Progenitor cell of endocrine pancreas (in vitro differentiated cells): Measurements from ENCODE around the gene CTRB2. TPM values are rescaled to one million over a fixed set of nuclear protein-coding genes. Genes with fewer than 3 reads are reported as not detected.
"Not testable (repeated sequence)": the region's sequence is repeated elsewhere in the genome, so short reads cannot be mapped to it uniquely, and the experiment has no call there.

Experiments
- DNase-seq: peaks from one replicate; pipeline ENCODE4 v3.0.0; 2021; ENCODE audit warnings: low spot score; ENCODE audit not compliant: unreplicated experiment
- H3K27ac Mint-ChIP-seq: 2 replicates; pipeline ENCODE4 v1.8.0; 2021; ENCODE audit warnings: mild to moderate bottlenecking, moderate library complexity, mixed read lengths
- H3K27me3 Mint-ChIP-seq: 2 replicates; pipeline ENCODE4 v1.8.0; 2021; ENCODE audit warnings: mixed read lengths
- H3K36me3 Mint-ChIP-seq: 2 replicates; pipeline ENCODE4 v1.8.0; 2022; ENCODE audit warnings: mixed read lengths; ENCODE audit not compliant: insufficient read depth
- H3K4me1 Mint-ChIP-seq: 2 replicates; pipeline ENCODE4 v1.8.0; 2021; ENCODE audit warnings: low read depth, mixed read lengths
- H3K4me3 Mint-ChIP-seq: 2 replicates; pipeline ENCODE4 v1.8.0; 2021; ENCODE audit warnings: low read depth, mild to moderate bottlenecking, moderate library complexity, mixed read lengths
- H3K9me3 Mint-ChIP-seq: 2 replicates; pipeline ENCODE4 v1.8.0; 2021; ENCODE audit warnings: low read depth, mixed read lengths
- CTCF ChIP-seq: fragments of 200-600 bp; sonication (generic); IDR thresholded peaks from one replicate; pipeline ENCODE4 v1.5.0; 2021; ENCODE audit warnings: antibody characterized with exemption, mild to moderate bottlenecking; ENCODE audit not compliant: unreplicated experiment
- total RNA-seq: library from RNA; stranded (reverse); gene quantifications from 2 replicates; pipeline ENCODE4 v1.2.1, GENCODE V29; 2021

CTRB2 gene
- total RNA-seq, 1 donor from 2014 or later: 1.1 TPM

DNA sequence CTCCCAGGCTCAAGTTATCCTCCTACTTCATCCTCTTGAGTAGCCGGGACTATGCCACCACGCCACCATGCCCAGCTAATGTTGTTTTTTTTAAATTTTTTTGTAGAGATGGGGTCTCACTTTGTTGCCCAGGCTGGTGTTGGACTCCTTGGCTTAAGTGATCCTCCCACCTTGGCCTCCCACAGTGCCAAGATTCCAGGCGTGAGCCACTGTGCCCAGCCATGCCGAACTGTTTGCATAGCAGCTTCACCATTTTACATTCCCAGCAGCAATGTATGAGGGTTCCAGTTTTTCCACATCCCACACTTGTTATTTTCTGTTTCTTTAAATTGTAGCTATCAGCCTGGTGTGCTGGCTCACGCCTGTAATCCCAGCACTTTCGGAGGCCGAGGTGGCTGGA is 9.6 kb upstream of the CTRB2 start:
- H3K4me3 Mint-ChIP-seq: no peak overlapping the region
- TF ChIP-seq CTCF: no peak
- H3K27me3 Mint-ChIP-seq: no peaks in the 10 kb centered on the region
- H3K27ac Mint-ChIP-seq: no peak overlapping the region
- no peaks in the 10 kb centered on the region for H3K9me3 Mint-ChIP-seq
- no peak for DNase-seq
- H3K36me3 Mint-ChIP-seq: no peaks in the 10 kb centered on the region
- H3K4me1 Mint-ChIP-seq: no peaks in the 10 kb centered on the region

DNA sequence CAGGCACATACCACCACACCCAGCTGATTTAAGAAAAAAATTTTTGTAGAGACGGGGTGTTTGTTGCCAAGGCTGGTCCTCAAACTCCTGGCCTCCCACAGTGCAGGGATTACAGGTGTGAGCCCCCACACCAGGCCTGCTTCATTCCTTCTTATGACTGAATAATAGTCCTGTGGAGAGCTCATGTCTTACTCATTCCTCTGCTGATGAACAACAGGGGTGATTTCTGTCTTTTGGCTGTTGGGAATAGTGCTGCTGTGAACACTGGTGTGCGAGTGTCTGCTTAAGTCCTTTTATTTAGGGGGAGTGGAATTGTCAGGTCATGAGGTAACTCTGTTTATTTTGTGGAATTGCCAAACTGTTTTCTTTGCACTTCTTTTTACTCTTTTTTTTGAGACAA is 9.2 kb upstream of the CTRB2 start:
- no peak for DNase-seq
- no peak overlapping the region for H3K27ac Mint-ChIP-seq
- no peaks in the 10 kb centered on the region for H3K9me3 Mint-ChIP-seq
- H3K4me1 Mint-ChIP-seq: no peaks in the 10 kb centered on the region
- H3K27me3 Mint-ChIP-seq: no peaks in the 10 kb centered on the region
- H3K36me3 Mint-ChIP-seq: no peaks in the 10 kb centered on the region
- no peak for TF ChIP-seq CTCF
- H3K4me3 Mint-ChIP-seq: no peak overlapping the region

- H3K27me3 Mint-ChIP-seq, H3K9me3 Mint-ChIP-seq, H3K4me1 Mint-ChIP-seq, H3K4me3 Mint-ChIP-seq, H3K27ac Mint-ChIP-seq, DNase-seq, H3K36me3 Mint-ChIP-seq: not testable (repeated sequence)
Measured at GRCh38 chr16:75211286-75211685, 4.3 kb upstream of the CTRB2 start.

DNA sequence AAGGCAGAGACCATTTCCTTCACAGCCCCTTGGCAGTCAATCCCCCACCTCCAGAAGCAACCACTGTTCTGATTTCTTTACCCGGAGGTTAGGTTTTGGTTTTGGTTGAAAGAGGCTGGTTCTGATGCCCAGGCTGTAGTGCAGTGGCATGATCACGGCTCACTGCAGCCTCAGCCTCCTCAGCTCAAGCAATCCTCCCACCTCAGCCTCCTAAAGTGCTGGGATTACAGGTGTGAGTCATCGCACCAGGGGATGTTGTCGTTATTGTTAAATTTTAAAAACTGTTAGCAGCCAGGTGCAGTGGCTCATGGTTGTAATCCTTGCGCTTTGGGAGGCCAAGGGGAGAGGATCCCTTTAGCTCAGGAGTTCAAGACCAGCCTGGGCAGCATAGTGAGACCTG is 3.0 kb upstream of the CTRB2 start:
- Mint-ChIP-seq H3K27ac (no peak overlapping the region), H3K4me1 (no peaks in the 10 kb centered on the region), H3K4me3 (no peak overlapping the region), H3K27me3 (no peaks in the 10 kb centered on the region), H3K9me3 (no peaks in the 10 kb centered on the region), H3K36me3 (no peaks in the 10 kb centered on the region)
- no peak for TF ChIP-seq CTCF
- DNase-seq: no peak

- H3K36me3 Mint-ChIP-seq, H3K9me3 Mint-ChIP-seq: not testable (repeated sequence)
Measured at GRCh38 chr16:75209514-75209913, 2.6 kb upstream of the CTRB2 start.

GRCh38 chr16:75208861-75209505 is 2.0 kb upstream of the CTRB2 start:
- Mint-ChIP-seq H3K36me3 (no peaks in the 10 kb centered on the region), H3K4me3 (no peak overlapping the region), H3K27ac (no peak overlapping the region), H3K27me3 (no peaks in the 10 kb centered on the region), H3K9me3 (no peaks in the 10 kb centered on the region), H3K4me1 (no peaks in the 10 kb centered on the region)
- TF ChIP-seq CTCF: no peak
- no peak for DNase-seq

More at GRCh38 chr16:75209514-75209913, 2.6 kb upstream of the CTRB2 start:
- H3K27ac Mint-ChIP-seq, H3K27me3 Mint-ChIP-seq, H3K4me3 Mint-ChIP-seq, DNase-seq, H3K4me1 Mint-ChIP-seq: not testable (repeated sequence)
